HFF-Myc (cell line): ENCODE measurements around the gene HLA-DOB.
"Not testable (repeated sequence)": the region's sequence is repeated elsewhere in the genome, so short reads cannot be mapped to it uniquely, and the experiment has no call there.

ENCODE experiments used
- DNase-seq: peaks from one replicate; pipeline ENCODE4 v3.0.0-alpha.2; 2011; ENCODE audit warnings: low read depth; ENCODE audit errors: extremely low read depth
- H3K4me3 ChIP-seq: replicated peaks from 2 replicates; pipeline ENCODE4 v1.5.1; 2011; ENCODE audit warnings: low read depth, mild to moderate bottlenecking, control low read depth, low read length
- TF ChIP-seq, protein P1 (sequence below): IDR thresholded peaks from 2 replicates; pipeline ENCODE4 v1.5.1; 2012; ENCODE audit warnings: mild to moderate bottlenecking, low read depth, low read length, control low read depth; ENCODE audit errors: missing control alignments

The HLA-DOB gene

GRCh38 chr6:32815996-32816395, 806 bp downstream of the HLA-DOB start:
- no peak overlapping the region for H3K4me3 ChIP-seq
- TF ChIP-seq, protein P1, sequence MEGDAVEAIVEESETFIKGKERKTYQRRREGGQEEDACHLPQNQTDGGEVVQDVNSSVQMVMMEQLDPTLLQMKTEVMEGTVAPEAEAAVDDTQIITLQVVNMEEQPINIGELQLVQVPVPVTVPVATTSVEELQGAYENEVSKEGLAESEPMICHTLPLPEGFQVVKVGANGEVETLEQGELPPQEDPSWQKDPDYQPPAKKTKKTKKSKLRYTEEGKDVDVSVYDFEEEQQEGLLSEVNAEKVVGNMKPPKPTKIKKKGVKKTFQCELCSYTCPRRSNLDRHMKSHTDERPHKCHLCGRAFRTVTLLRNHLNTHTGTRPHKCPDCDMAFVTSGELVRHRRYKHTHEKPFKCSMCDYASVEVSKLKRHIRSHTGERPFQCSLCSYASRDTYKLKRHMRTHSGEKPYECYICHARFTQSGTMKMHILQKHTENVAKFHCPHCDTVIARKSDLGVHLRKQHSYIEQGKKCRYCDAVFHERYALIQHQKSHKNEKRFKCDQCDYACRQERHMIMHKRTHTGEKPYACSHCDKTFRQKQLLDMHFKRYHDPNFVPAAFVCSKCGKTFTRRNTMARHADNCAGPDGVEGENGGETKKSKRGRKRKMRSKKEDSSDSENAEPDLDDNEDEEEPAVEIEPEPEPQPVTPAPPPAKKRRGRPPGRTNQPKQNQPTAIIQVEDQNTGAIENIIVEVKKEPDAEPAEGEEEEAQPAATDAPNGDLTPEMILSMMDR, result no peak

GRCh38 chr6:32815115-32815514, 1.7 kb downstream of the HLA-DOB start:
- TF ChIP-seq, protein P1, result no peak
- DNase-seq, result no peak
- H3K4me3 ChIP-seq, result no peak overlapping the region

More at GRCh38 chr6:32815996-32816395, 806 bp downstream of the HLA-DOB start:
- DNase-seq, result no peak

DNA sequence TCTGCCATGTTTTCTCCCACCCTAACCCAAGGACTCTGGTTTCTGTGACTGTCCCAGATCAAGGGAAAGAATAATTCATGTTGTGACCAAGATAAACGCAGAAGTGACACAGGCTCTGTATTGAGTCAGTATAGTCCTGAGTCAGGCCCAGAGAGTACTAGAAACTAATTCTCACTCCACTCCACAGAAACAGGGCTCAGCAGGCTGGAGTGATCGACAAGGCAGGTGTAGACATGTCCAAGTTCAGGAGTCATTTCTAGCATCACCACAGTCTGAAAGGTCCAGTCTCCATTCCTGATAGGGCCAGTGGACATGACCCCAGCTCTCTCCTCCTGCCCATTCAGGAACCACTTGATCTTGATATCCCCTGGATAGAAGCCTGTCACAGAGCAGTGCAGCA, 2.7 kb downstream of the HLA-DOB start:
- TF ChIP-seq, protein P1, result no peak
- DNase-seq, result no peak
- no peak overlapping the region for H3K4me3 ChIP-seq

DNA sequence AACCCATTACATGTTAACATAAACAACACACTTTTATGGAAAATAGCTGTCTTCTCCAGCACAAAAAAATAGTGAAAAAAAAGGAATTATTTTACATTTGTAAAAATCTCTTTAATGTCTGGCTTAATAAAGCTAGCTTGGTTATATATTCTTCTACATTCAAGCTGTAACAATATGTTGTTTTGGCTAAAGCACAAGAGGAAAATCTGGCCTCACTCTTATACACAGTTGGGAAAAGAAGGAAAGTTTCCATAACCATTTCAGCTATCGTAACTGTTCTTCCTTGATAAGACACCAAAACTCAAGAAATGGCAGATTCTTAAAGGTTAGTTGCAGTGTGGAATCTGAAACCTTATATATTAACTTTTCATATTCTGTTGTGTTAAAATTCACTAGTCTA, 7.6 kb downstream of the HLA-DOB start:
- TF ChIP-seq, protein P1, result no peak
- H3K4me3 ChIP-seq, result no peak overlapping the region
- no peak for DNase-seq

DNA sequence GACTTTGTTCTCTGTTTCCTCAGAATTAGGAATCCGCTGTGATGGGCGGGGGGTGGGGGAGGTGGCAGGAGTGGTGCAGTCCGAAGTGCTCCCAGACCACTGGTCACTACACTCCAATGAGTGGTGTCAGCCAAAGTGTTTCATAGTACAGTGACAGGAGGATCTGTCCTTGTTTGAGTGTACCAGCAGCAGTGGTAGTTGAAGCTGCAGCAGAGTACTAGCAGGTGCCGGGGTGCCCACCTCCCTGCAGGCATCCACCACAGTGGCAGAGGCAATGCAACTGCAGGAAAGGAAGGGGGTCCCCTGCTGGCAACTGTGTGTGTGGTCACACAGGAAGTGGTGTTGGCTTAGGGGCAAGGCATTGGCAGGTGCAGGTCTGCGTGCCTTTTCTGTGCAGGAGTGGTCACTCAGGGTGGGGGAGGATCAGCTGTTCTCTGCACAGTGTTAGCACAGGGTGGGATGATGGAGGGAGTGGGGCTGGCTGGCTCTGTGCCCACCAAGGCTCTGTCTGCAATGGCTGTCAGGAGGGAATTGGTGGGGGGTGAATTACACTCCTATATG, 9.7 kb downstream of the HLA-DOB start:
- no peak overlapping the region for H3K4me3 ChIP-seq
- no peak for DNase-seq
- TF ChIP-seq, protein P1, result peak; percentile 2

DNA sequence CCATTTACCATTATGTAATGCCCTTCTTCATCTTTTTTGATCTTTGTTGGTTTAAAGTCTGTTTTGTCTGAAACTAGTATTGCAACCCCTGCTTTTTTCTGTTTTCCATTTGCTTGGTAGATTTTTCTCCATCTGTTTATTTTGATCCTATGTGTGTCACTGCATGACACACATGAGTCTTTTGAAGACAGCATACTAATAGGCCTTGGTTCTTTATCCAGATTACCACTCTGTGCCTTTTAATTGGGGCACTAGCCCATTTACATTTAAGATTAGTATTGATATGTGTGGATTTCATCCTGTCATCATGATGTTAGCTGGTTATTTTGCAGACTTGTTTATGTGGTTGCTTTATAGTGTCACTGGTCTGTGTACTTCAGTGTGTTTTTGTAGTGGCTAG, 11.4 kb downstream of the HLA-DOB start:
- not testable (repeated sequence) for DNase-seq, H3K4me3 ChIP-seq

GRCh38 chr6:32803416-32803815, 13.4 kb downstream of the HLA-DOB start:
- TF ChIP-seq, protein P1, result no peak
- no peak overlapping the region for H3K4me3 ChIP-seq
- no peak for DNase-seq
